Gastrocnemius medialis (tissue), 4 donors: ENCODE results near the gene FSTL1. TPM values are rescaled to one million over a fixed set of nuclear protein-coding genes. Genes with fewer than 3 reads are reported as not detected.

Experiments
- ATAC-seq, 2 donors: fragments of 150-250 bp; one replicate each; pipeline ENCODE4 v1.9.1; 2016
- DNase-seq, 2 donors: peaks; one replicate each; pipeline ENCODE4 v3.0.0-alpha.2; 2019
- H3K27ac ChIP-seq, 4 donors: fragments of 200-600 bp; sonication (generic); 1 replicate in 1 of 4; 2 replicates in 3 of 4; pipeline ENCODE4 v1.5.1; 2016 to 2018; ENCODE audit warnings: mild to moderate bottlenecking in 2 of 4, moderate library complexity in 1 of 4
- H3K27me3 ChIP-seq, 3 donors: fragments of 200-600 bp; sonication (generic) in 2 of 3; 1 replicate in 1 of 3; 2 replicates in 2 of 3; pipeline versions ENCODE4 v1.5.1 to v1.6.0; 2016 to 2019; ENCODE audit warnings: mild to moderate bottlenecking in 1 of 3, moderate library complexity in 1 of 3
- H3K36me3 ChIP-seq, 2 donors: fragments of 200-600 bp; sonication (generic) in 1 of 2; one replicate each; pipeline ENCODE4 v1.5.1; 2017 to 2018
- H3K4me1 ChIP-seq, 2 donors: fragments of 200-600 bp; sonication (generic) in 1 of 2; one replicate each; pipeline ENCODE4 v1.5.1; 2016 to 2017; ENCODE audit warnings: mild to moderate bottlenecking in 2 of 2
- H3K4me3 ChIP-seq, 4 donors: fragments of 200-600 bp; sonication (generic) in 3 of 4; 1 replicate in 1 of 4; 2 replicates in 3 of 4; pipeline ENCODE4 v1.5.1; 2016 to 2019; ENCODE audit warnings: mild to moderate bottlenecking in 2 of 4
- H3K9me3 ChIP-seq, 3 donors: fragments of 200-600 bp; sonication (generic) in 2 of 3; 1 replicate in 1 of 3; 2 replicates in 2 of 3; pipeline ENCODE4 v1.5.1; 2016 to 2019
- CTCF ChIP-seq, 5 experiments: fragments of 450-650 bp in 3 of 5; fragments of 200-600 bp in 2 of 5; sonication (generic) in 2 of 5; IDR thresholded peaks in 4 of 5; conservative IDR thresholded peaks in 1 of 5; 1 replicate in 4 of 5; 2 replicates in 1 of 5; pipeline ENCODE4 v1.5.1; 2016 to 2019; ENCODE audit warnings: antibody characterized with exemption in 5 of 5, mild to moderate bottlenecking in 3 of 5, moderate library complexity in 3 of 5
- POLR2A ChIP-seq, 2 donors: fragments of 450-650 bp; IDR thresholded peaks; one replicate each; pipeline ENCODE4 v1.6.1; 2017; ENCODE audit warnings: antibody characterized with exemption in 2 of 2, mild to moderate bottlenecking in 2 of 2, moderate library complexity in 2 of 2
- in situ Hi-C, 4 donors: fragments of 200-750 bp; cut with MboI; loops; one replicate each; pipeline versions ENCODE4 v1.15.0 to v1.8.0; 2017; ENCODE audit warnings: low sequenced_read_pairs in 4 of 4
- intact Hi-C: fragments of 100-400 bp; cut with DNase I; formaldehyde crosslinking; loops from one replicate; pipeline ENCODE4 v1.15.1; 2023; ENCODE audit warnings: low total_unique reads
- total RNA-seq, 4 donors: library from RNA; depleted of rRNA; stranded (reverse); fragments of >200 nt; gene quantifications; one replicate each; pipeline versions ENCODE4 v1.1.0 to v1.2.3, GENCODE V29; 2016

Gene FSTL1
- total RNA-seq, 4 donors from 2014 or later: 33.4 to 77.5 (median 44.0) TPM

GRCh38 chr3:120487191-120487650 lies 36.4 kb upstream of the FSTL1 start:
- Histone ChIP-seq H3K4me1 (no peaks in the 10 kb centered on the region), H3K27ac (no peak overlapping the region), H3K4me3 (no peak overlapping the region), H3K27me3 (no peaks in the 10 kb centered on the region), H3K36me3 (no peaks in the 10 kb centered on the region), H3K9me3 (no peaks in the 10 kb centered on the region)
- in situ Hi-C loops: no loop called here
- DNase-seq (peak in 1 of 2 donors; percentile 13), ATAC-seq (peak; percentile 9 to 27)
- TF ChIP-seq POLR2A (IDR thresholded peaks at IDR 0.05) (no peak), CTCF (IDR thresholded peaks at IDR 0.05 in 4 of 5, conservative IDR thresholded peaks at IDR 0.05 in 1 of 5) (no peak)
- intact Hi-C loops: no loop called here

GRCh38 chr3:120481081-120481480 lies 30.3 kb upstream of the FSTL1 start:
- intact Hi-C loops (no loop called here), in situ Hi-C loops (no loop called here)
- no peak for ATAC-seq

GRCh38 chr3:120477781-120478180 lies 27.0 kb upstream of the FSTL1 start:
- H3K27me3 ChIP-seq: no peaks in the 10 kb centered on the region
- in situ Hi-C loops: no loop called here
- no peaks in the 10 kb centered on the region for H3K4me1 ChIP-seq
- H3K4me3 ChIP-seq: no peak overlapping the region
- no peak for TF ChIP-seq POLR2A (IDR thresholded peaks at IDR 0.05)
- TF ChIP-seq CTCF (IDR thresholded peaks at IDR 0.05 in 4 of 5, conservative IDR thresholded peaks at IDR 0.05 in 1 of 5): no peak
- H3K36me3 ChIP-seq: no peaks in the 10 kb centered on the region
- ATAC-seq: no peak
- no peak for DNase-seq
- intact Hi-C loops: no loop called here
- no peak overlapping the region for H3K27ac ChIP-seq
- no peaks in the 10 kb centered on the region for H3K9me3 ChIP-seq

More at GRCh38 chr3:120481081-120481480, 30.3 kb upstream of the FSTL1 start:
- H3K4me1 ChIP-seq: no peaks in the 10 kb centered on the region
- H3K27ac ChIP-seq: no peak overlapping the region
- TF ChIP-seq POLR2A (IDR thresholded peaks at IDR 0.05): no peak
- no peak for TF ChIP-seq CTCF (IDR thresholded peaks at IDR 0.05 in 4 of 5, conservative IDR thresholded peaks at IDR 0.05 in 1 of 5)
- H3K9me3 ChIP-seq: no peaks in the 10 kb centered on the region
- H3K27me3 ChIP-seq: no peaks in the 10 kb centered on the region
- no peak for DNase-seq
- H3K36me3 ChIP-seq: no peaks in the 10 kb centered on the region
- no peak overlapping the region for H3K4me3 ChIP-seq

GRCh38 chr3:120475722-120476377 lies 25.1 kb upstream of the FSTL1 start:
- DNase-seq: no peak
- no peaks in the 10 kb centered on the region for H3K4me1 ChIP-seq
- intact Hi-C loops (no loop called here), in situ Hi-C loops (no loop called here)
- H3K4me3 ChIP-seq: no peak overlapping the region
- no peaks in the 10 kb centered on the region for H3K36me3 ChIP-seq
- no peak for TF ChIP-seq CTCF (IDR thresholded peaks at IDR 0.05 in 4 of 5, conservative IDR thresholded peaks at IDR 0.05 in 1 of 5)
- TF ChIP-seq POLR2A (IDR thresholded peaks at IDR 0.05): no peak
- H3K27me3 ChIP-seq: no peaks in the 10 kb centered on the region
- no peaks in the 10 kb centered on the region for H3K9me3 ChIP-seq
- no peak for ATAC-seq
- no peak overlapping the region for H3K27ac ChIP-seq
